Testis (tissue), 3 donors: ENCODE measurements around the gene SLC1A1. TPM values are rescaled to one million over a fixed set of nuclear protein-coding genes. Genes with fewer than 3 reads are reported as not detected.

Experiments used
- DNase-seq: peaks from one replicate; pipeline ENCODE4 v3.0.0-alpha.2; 2019
- H3K27ac ChIP-seq, 2 donors: fragments of 200-600 bp; sonication (generic); one replicate each; pipeline ENCODE4 v1.5.1; 2019
- H3K27me3 ChIP-seq: fragments of 200-600 bp; sonication (generic); one replicate; pipeline ENCODE4 v1.5.1; 2019
- H3K36me3 ChIP-seq: fragments of 200-600 bp; sonication (generic); one replicate; pipeline ENCODE4 v1.5.1; 2017; ENCODE audit warnings: low read depth; ENCODE audit errors: missing control alignments
- H3K4me1 ChIP-seq: fragments of 200-600 bp; sonication (generic); one replicate; pipeline ENCODE4 v1.5.1; 2019
- H3K4me3 ChIP-seq, 2 donors: fragments of 200-600 bp; sonication (generic); one replicate each; pipeline ENCODE4 v1.5.1; 2017 to 2019
- H3K9me3 ChIP-seq: fragments of 200-600 bp; sonication (generic); one replicate; pipeline ENCODE4 v1.5.1; 2017
- POLR2A ChIP-seq: fragments of 450-650 bp; IDR thresholded peaks from one replicate; pipeline ENCODE4 v1.6.1; 2017; ENCODE audit warnings: antibody characterized with exemption, mild to moderate bottlenecking, moderate library complexity
- WGBS, 2 donors: methylation state at CpG; one replicate each; pipeline ENCODE4 v1.1.5; 2018; 5-methylcytosine and 5-hydroxymethylcytosine counted together
- intact Hi-C: fragments of 100-400 bp; cut with DNase I; formaldehyde crosslinking; loops from one replicate; pipeline ENCODE4 v1.15.1; 2023; ENCODE audit warnings: low total_unique reads
- polyA plus RNA-seq: library from polyadenylated mRNA; stranded (reverse); fragments of 350-450 nt; fragmentation: Illumina TruSeq; extraction: RNeasy Lipid Tissue Mini Kit (QIAGEN cat#74804); gene quantifications from one replicate; pipeline ENCODE4 v1.2.3, GENCODE V29; 2014; ENCODE audit warnings: low read depth, low replicate concordance; ENCODE audit not compliant: insufficient read depth
- total RNA-seq, 2 donors: library from RNA; depleted of rRNA; stranded (reverse); fragments of >200 nt; gene quantifications; one replicate each; pipeline ENCODE4 v1.2.3, GENCODE V29; 2016
- TF ChIP-seq, protein P1 (sequence below), 3 experiments: fragments of 450-650 bp in 2 of 3; fragments of 200-600 bp in 1 of 3; sonication (generic) in 1 of 3; IDR thresholded peaks; one replicate each; pipeline ENCODE4 v1.5.1; 2016 to 2019; ENCODE audit warnings: antibody characterized with exemption in 3 of 3, mild to moderate bottlenecking in 2 of 3, moderate library complexity in 1 of 3

The SLC1A1 gene
- total and polyA plus RNA-seq, 3 donors from 2014 or later: 0.63 to 1.2 (median 1.1) TPM

DNA sequence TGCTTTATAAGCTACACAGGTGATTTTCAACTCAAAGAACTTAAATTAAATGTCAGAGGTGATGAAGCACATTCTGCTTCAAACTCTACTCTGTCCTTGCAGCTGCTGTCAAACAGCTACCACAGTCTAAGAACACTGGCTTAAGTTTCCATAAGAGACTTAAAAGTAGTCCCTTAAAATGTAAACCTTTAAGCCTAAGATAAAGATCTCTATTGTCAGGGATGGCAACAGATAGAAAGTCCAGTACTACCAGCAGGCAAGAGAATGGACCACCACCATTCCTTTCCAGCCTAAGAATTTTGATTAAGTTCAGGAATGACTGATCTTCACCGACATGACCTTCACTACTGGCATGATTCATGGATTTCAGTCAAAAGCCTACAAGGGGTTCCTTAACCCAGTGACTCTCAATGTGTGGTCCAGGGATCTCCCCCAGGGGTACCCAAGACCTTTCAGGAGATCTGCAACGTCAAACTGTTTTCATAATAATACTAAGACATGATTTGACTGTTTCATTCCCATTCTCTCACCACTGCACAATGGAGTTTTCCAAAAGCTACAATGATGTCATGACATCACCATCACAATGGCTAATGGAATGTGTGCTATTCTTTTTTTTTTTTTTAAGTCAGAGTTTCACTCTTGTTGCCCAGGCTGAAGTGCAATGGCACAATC lies 130.8 kb downstream of the SLC1A1 start:
- H3K4me1 ChIP-seq: no peaks in the 10 kb centered on the region
- TF ChIP-seq, protein P1, sequence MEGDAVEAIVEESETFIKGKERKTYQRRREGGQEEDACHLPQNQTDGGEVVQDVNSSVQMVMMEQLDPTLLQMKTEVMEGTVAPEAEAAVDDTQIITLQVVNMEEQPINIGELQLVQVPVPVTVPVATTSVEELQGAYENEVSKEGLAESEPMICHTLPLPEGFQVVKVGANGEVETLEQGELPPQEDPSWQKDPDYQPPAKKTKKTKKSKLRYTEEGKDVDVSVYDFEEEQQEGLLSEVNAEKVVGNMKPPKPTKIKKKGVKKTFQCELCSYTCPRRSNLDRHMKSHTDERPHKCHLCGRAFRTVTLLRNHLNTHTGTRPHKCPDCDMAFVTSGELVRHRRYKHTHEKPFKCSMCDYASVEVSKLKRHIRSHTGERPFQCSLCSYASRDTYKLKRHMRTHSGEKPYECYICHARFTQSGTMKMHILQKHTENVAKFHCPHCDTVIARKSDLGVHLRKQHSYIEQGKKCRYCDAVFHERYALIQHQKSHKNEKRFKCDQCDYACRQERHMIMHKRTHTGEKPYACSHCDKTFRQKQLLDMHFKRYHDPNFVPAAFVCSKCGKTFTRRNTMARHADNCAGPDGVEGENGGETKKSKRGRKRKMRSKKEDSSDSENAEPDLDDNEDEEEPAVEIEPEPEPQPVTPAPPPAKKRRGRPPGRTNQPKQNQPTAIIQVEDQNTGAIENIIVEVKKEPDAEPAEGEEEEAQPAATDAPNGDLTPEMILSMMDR (IDR thresholded peaks at IDR 0.05): no peak
- no peak for TF ChIP-seq POLR2A
- no peaks in the 10 kb centered on the region for H3K9me3 ChIP-seq
- no peaks in the 10 kb centered on the region for H3K27me3 ChIP-seq
- 68 to 78% methylated on average over 2 of the region's 2 CpGs for WGBS, 2 donors
- no peaks in the 10 kb centered on the region for H3K36me3 ChIP-seq
- intact Hi-C loops: no loop called here
- H3K27ac ChIP-seq: no peak overlapping the region
- DNase-seq: no peak
- H3K4me3 ChIP-seq: no peak overlapping the region

DNA sequence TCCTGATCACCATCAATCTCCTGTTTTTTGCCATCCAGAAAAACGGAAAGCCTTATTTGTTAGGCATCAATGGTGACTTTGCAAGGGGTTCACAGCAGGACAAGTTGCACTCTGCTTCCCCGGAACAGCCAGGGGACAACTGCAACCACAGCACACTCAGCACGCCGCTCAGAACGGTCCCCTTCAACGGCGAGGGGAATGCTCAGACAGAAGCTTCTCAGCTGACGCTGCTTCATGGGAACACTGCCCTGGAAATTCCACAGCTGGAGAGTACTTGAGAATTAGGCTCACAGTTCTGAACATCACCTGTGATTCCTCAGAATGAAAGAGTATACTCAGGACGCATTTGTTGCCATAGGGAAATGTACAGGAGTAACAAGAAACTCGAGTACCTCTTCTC lies 131.7 kb downstream of the SLC1A1 start:
- Histone ChIP-seq H3K27me3 (no peaks in the 10 kb centered on the region), H3K4me1 (no peaks in the 10 kb centered on the region), H3K4me3 (no peak overlapping the region), H3K27ac (no peak overlapping the region), H3K36me3 (no peaks in the 10 kb centered on the region), H3K9me3 (no peaks in the 10 kb centered on the region)
- DNase-seq: no peak
- WGBS, 2 donors: 82 to 88% methylated on average over 10 of the region's 10 CpGs
- intact Hi-C loops: no loop called here
- no peak for TF ChIP-seq POLR2A

DNA sequence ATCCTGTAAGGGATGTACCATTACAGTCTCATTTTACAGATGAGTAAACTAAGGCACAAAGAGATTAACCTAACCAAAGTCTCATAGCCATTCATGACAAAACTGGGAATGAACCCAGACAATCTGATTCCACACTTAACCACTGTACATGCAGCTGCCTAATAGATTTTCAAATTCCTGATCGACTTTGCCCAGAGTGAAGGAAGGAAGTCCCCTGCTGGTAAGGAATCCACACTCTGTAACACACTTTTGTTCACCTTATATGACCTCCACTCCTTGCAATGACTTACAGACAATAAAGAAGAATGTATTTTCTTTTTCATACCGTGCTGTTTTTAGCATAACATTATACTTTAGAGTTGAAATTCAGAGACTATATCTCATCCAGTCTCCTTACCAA lies 140.6 kb downstream of the SLC1A1 start:
- DNase-seq: no peak
- no peak for TF ChIP-seq POLR2A
- TF ChIP-seq, protein P1 (IDR thresholded peaks at IDR 0.05): no peak
- Histone ChIP-seq H3K27me3 (no peaks in the 10 kb centered on the region), H3K9me3 (no peaks in the 10 kb centered on the region), H3K27ac (no peak overlapping the region), H3K4me3 (no peak overlapping the region), H3K36me3 (no peaks in the 10 kb centered on the region), H3K4me1 (no peaks in the 10 kb centered on the region)
- intact Hi-C loops: no loop called here
- 60 to 62% methylated on average over 2 of the region's 2 CpGs for WGBS, 2 donors

Other genes with a start within 250 kb of the SLC1A1 start
- gene GLIS3, start 190.4 kb upstream of the SLC1A1 start, total RNA-seq: 10 to 100 TPM; 30.4 to 36.1 TPM
- gene GLIS3, start 190.4 kb upstream of the SLC1A1 start, polyA plus RNA-seq: 12.4 TPM
- gene PLPP6, start 171.8 kb downstream of the SLC1A1 start, total RNA-seq: 10 to 100 TPM in 1 of 2 donors, 1 to 10 TPM in 1; 9.5 to 10.4 TPM
- 10.8 TPM for gene PLPP6, start 171.8 kb downstream of the SLC1A1 start, polyA plus RNA-seq
- 10 to 100 TPM; 12.8 to 27.5 TPM for gene SPATA6L, start 176.0 kb downstream of the SLC1A1 start, total RNA-seq
- 42.3 TPM for gene SPATA6L, start 176.0 kb downstream of the SLC1A1 start, polyA plus RNA-seq
- 10 to 100 TPM; 31.2 TPM for gene CDC37L1, start 189.1 kb downstream of the SLC1A1 start, total RNA-seq
- gene CDC37L1, start 189.1 kb downstream of the SLC1A1 start, polyA plus RNA-seq: 18.2 TPM